Transverse colon (tissue), 4 donors: Measurements from ENCODE around the gene GGA1. TPM values are rescaled to one million over a fixed set of nuclear protein-coding genes. Genes with fewer than 3 reads are reported as not detected.
A peak's percentile ranks its signal among the peaks of the same experiment; 100 is the strongest.

ENCODE experiments used
- DNase-seq: peaks from one replicate; pipeline ENCODE4 v3.0.0-alpha.2; 2019
- H3K27ac ChIP-seq, 4 donors: fragments of 200-600 bp; sonication (generic); 2 replicates each; pipeline ENCODE4 v1.5.1; 2016 to 2018; ENCODE audit warnings: inconsistent platforms in 4 of 4
- H3K27me3 ChIP-seq: fragments of 200-600 bp; sonication (generic); 2 replicates; pipeline ENCODE4 v1.5.1; 2017; ENCODE audit warnings: inconsistent platforms
- H3K36me3 ChIP-seq, 4 donors: fragments of 200-600 bp; sonication (generic); 2 replicates each; pipeline ENCODE4 v1.5.1; 2017 to 2019; ENCODE audit warnings: inconsistent platforms in 4 of 4
- H3K4me1 ChIP-seq, 4 donors: fragments of 200-600 bp; sonication (generic); 2 replicates each; pipeline ENCODE4 v1.5.1; 2017 to 2020; ENCODE audit warnings: inconsistent platforms in 4 of 4
- H3K4me3 ChIP-seq, 4 donors: fragments of 200-600 bp; sonication (generic); 1 replicate in 1 of 4; 2 replicates in 3 of 4; pipeline versions ENCODE4 v1.5.1 to v1.6.1; 2017 to 2019; ENCODE audit warnings: inconsistent platforms in 4 of 4
- H3K9me3 ChIP-seq, 2 donors: fragments of 200-600 bp; sonication (generic); 2 replicates each; pipeline ENCODE4 v1.5.1; 2017 to 2019; ENCODE audit warnings: inconsistent platforms in 2 of 2
- EP300 ChIP-seq: sonication (generic); formaldehyde crosslinking; IDR thresholded peaks from one replicate; pipeline ENCODE4 v1.6.1; 2017; ENCODE audit warnings: antibody characterized with exemption, low read depth
- POLR2A ChIP-seq: fragments of 450-650 bp; IDR thresholded peaks from one replicate; pipeline ENCODE4 v1.6.1; 2016; ENCODE audit warnings: antibody characterized with exemption, mild to moderate bottlenecking, moderate library complexity
- POLR2AphosphoS5 ChIP-seq, 3 donors: sonication (generic); formaldehyde crosslinking; IDR thresholded peaks; one replicate each; pipeline ENCODE4 v1.6.1; 2016; ENCODE audit warnings: antibody characterized with exemption in 3 of 3
- WGBS, 2 donors: methylation state at CpG; one replicate each; pipeline ENCODE4 v1.1.5; 2018; ENCODE audit warnings: low coverage in 1 of 2; 5-methylcytosine and 5-hydroxymethylcytosine counted together
- in situ Hi-C, 4 donors: fragments of 200-750 bp; cut with MboI; loops; one replicate each; pipeline versions ENCODE4 v1.15.0 to v1.15.1; 2017; ENCODE audit warnings: low sequenced_read_pairs in 3 of 4, low pct_ligation_motif_present in 1 of 4, low pct_unique_long_range_greater_than_20kb in 1 of 4
- intact Hi-C: fragments of 100-400 bp; cut with DNase I; formaldehyde crosslinking; loops from one replicate; pipeline ENCODE4 v1.15.1; 2023; ENCODE audit warnings: low total_unique reads
- total RNA-seq, 4 donors: library from RNA; depleted of rRNA; stranded (reverse); fragments of >200 nt; gene quantifications; one replicate each; pipeline ENCODE4 v1.1.0, GENCODE V29; 2016
- TF ChIP-seq, protein P1 (sequence below), 5 experiments: fragments of 200-600 bp in 3 of 5; fragments of 450-650 bp in 2 of 5; sonication (generic) in 3 of 5; IDR thresholded peaks; 1 replicate in 2 of 5; 2 replicates in 3 of 5; pipeline ENCODE4 v1.5.1; 2016 to 2017; ENCODE audit warnings: antibody characterized with exemption in 5 of 5, inconsistent platforms in 3 of 5, mild to moderate bottlenecking in 2 of 5, moderate library complexity in 1 of 5

The GGA1 gene
- total RNA-seq, 4 donors from 2014 or later, result 60.1 to 142 (median 73.8) TPM

DNA sequence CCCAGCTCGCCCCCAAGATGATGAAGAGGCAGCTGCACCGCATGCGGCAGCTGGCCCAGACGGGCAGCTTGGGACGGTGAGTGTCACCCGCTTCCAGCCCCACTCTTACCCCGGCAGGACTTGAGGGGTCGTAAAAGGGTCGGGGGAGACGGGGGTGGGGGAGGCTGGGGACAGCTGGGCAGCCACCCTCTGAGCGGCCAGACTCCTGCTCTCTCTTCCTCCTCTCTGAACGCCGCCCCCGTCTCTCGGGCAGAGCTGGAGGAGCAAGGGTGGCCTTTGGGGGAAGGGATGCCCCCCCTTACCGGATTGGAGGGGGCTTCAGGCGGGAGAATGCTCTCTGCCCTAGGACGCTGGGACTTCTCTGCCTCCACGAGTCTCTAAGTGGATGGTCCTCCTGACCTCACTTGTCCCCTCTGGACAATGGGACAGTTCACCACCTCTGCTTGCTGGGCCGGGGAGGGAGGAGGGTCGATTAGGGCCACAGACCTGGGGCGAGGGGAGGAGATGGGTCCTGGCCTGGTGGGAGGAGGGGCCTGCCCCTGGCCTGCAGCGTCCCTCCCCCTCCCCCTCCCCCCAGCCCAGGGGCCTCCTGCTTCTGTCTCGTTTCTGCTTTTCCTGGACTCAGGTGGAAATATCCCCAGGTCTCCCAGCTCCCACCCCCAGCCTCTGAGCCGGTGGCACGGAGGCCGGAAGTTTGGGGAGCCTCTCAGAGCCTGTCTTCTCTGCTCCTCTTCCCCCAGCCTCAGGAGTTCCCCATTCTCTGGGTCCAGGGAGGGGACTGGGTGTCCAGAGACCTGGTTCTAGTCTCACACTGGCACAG, 31.3 kb downstream of the GGA1 start:
- DNase-seq, result peak; percentile 47
- Histone ChIP-seq H3K27me3 (no peaks in the 10 kb centered on the region), H3K4me3 (peak overlapping the region; percentile 61 to 77 (median 72)), H3K36me3 (no peaks in the 10 kb centered on the region), H3K4me1 (peaks cover 51 to 86% (median 71%) of the 10 kb centered on the region in 4 donors), H3K9me3 (no peaks in the 10 kb centered on the region), H3K27ac (peak overlapping the region; percentile 89 to 93 (median 92))
- TF ChIP-seq EP300, result no peak
- intact Hi-C loops, result loop anchor here (10.0 kb wide), 1 partner anchor 155 kb away; no protein-coding TSS in a partner anchor
- in situ Hi-C loops, result loop anchor here in 1 of 4 donors (5.0 kb wide), 1 partner anchor 42 kb away; no protein-coding TSS in a partner anchor
- 2% methylated on average over 17 of the region's 27 CpGs; no CpG with 5 or more reads in 1 of the 2 donors for WGBS, 2 donors

DNA sequence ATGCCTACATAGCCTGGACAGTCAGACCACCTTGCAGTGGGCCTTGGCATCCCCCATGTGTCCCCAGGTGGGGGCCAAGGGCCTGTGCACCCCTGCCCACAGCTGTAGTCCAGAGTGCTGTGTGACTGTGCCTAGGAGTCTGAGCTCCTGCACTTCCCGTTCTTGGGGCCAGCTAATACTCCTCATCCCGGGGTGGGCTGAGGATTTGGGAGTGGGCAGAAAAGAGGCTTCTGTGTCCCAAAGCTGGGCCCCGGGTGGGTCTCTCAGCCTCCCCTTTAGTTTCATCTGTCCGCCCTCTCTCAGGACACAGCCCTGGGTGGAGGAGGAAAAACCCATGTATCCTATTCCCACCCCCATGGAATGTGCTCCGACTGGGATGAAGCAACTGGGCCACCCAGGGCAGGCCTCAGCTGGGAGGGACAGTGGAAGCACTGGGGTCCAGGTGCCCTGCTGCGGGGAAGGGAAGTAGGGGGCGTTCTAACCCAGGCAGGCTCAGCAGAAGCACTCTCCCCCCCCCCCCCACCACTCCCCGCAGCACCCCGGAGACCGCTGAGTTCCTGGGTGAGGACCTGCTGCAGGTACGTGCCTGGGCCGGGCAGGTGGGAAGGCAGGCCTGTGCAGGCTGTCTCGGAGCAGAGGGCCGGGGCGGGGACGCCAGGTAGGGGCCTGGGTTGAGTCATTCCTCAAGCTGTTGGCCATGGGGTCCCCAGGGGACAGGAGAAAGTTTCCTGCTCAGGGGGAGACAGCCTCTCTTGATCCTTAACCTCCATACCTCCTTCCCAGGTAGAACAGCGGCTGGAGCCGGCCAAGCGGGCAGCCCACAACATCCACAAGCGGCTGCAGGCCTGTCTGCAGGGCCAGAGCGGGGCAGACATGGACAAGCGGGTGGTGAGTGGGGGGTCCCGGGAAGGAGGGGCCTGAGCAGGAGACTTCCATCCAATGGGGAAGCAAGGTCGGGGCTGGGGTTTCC, 32.2 kb downstream of the GGA1 start:
- no peaks in the 10 kb centered on the region for H3K36me3 ChIP-seq
- TF ChIP-seq POLR2AphosphoS5 (IDR thresholded peaks at IDR 0.05) (peak in 1 of 3 donors; percentile 10), POLR2A (peak; percentile 25), EP300 (no peak)
- 35% methylated on average over 20 of the region's 24 CpGs; no CpG with 5 or more reads in 1 of the 2 donors for WGBS, 2 donors
- peak overlapping the region; percentile 61 to 77 (median 72) for H3K4me3 ChIP-seq
- in situ Hi-C loops (loop anchor here in 1 of 4 donors (5.0 kb wide), 1 partner anchor 41 kb away; no protein-coding TSS in a partner anchor), intact Hi-C loops (loop anchor here (10.0 kb wide), 1 partner anchor 154 kb away; no protein-coding TSS in a partner anchor)
- H3K9me3 ChIP-seq, result no peaks in the 10 kb centered on the region
- peak; percentile 54 for DNase-seq
- H3K4me1 ChIP-seq, result peaks cover 44 to 77% (median 69%) of the 10 kb centered on the region in 4 donors
- peak overlapping the region; percentile 89 to 93 (median 92) for H3K27ac ChIP-seq
- H3K27me3 ChIP-seq, result no peaks in the 10 kb centered on the region

DNA sequence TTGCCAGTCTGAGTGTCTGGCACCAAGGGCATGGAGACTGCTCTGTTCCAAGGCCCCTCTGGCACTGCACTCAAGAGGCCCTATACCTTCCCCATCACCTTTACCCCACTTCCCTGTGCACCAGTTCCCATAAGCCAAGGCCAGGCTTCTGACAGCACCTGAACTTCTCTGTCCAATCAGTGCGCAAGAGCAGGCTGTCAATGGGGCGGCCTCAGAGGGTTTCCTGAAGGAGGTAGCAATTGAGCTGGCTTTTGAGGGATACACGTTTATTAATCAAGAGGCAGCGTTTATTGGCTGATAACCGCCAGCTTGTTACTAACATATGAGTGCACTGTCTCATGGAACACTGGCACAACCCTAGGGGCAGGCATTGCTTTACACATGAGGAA, 32.9 kb downstream of the GGA1 start:
- H3K4me3 ChIP-seq, result peak overlapping the region in 2 of 4 donors; percentile 76 to 77
- WGBS, 2 donors, result 51% methylated on average over 5 of the region's 5 CpGs; no CpG with 5 or more reads in 1 of the 2 donors
- peak overlapping the region; percentile 89 to 93 (median 92) for H3K27ac ChIP-seq
- no peaks in the 10 kb centered on the region for H3K9me3 ChIP-seq
- in situ Hi-C loops, result loop anchor here in 1 of 4 donors (5.0 kb wide), 1 partner anchor 41 kb away; no protein-coding TSS in a partner anchor
- no peaks in the 10 kb centered on the region for H3K36me3 ChIP-seq
- no peaks in the 10 kb centered on the region for H3K27me3 ChIP-seq
- H3K4me1 ChIP-seq, result peaks cover 39 to 70% (median 63%) of the 10 kb centered on the region in 4 donors
- peak; percentile 78 for DNase-seq
- no peak for TF ChIP-seq EP300
- peak; percentile 55 to 70 (median 59) for TF ChIP-seq POLR2AphosphoS5 (IDR thresholded peaks at IDR 0.05)
- TF ChIP-seq, protein P1, sequence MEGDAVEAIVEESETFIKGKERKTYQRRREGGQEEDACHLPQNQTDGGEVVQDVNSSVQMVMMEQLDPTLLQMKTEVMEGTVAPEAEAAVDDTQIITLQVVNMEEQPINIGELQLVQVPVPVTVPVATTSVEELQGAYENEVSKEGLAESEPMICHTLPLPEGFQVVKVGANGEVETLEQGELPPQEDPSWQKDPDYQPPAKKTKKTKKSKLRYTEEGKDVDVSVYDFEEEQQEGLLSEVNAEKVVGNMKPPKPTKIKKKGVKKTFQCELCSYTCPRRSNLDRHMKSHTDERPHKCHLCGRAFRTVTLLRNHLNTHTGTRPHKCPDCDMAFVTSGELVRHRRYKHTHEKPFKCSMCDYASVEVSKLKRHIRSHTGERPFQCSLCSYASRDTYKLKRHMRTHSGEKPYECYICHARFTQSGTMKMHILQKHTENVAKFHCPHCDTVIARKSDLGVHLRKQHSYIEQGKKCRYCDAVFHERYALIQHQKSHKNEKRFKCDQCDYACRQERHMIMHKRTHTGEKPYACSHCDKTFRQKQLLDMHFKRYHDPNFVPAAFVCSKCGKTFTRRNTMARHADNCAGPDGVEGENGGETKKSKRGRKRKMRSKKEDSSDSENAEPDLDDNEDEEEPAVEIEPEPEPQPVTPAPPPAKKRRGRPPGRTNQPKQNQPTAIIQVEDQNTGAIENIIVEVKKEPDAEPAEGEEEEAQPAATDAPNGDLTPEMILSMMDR (IDR thresholded peaks at IDR 0.05), result no peak
- peak; percentile 49 for TF ChIP-seq POLR2A
- intact Hi-C loops, result loop anchor here (10.0 kb wide), 1 partner anchor 153 kb away; no protein-coding TSS in a partner anchor

DNA sequence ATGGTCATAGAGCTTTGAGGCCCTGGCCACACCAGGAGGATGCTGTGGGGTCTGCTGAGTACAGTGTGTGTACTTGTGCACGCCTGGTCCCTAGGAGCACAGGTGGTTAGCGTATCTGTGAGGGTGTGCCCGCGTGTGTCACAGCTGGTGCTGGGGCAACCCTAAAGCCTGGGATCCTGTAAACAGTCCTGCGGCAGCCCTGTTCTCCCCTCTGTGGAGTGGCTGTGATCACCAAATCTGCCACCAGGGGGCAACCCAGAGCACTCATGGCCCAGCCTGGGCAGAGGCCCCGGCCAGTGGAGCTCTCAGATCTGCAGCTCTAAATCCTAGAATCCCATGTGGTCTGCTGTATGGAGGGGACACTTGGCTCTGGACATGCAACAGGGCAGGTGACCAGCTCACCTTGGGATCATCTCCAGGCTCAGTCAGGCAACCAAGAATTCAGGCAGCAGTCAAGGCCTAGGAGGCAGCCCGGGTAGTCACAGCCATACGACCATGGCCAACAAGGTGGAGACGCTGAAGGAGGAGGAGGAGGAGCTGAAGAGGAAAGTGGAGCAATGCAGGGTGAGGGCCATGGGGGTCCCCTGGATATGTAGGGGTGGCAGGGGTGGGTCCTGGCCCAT, 34.7 kb downstream of the GGA1 start:
- TF ChIP-seq POLR2AphosphoS5 (IDR thresholded peaks at IDR 0.05) (peak in 2 of 3 donors; percentile 41 to 44), POLR2A (no peak), EP300 (no peak)
- TF ChIP-seq, protein P1 (IDR thresholded peaks at IDR 0.05), result peak; percentile 92 to 98 (median 94)
- Histone ChIP-seq H3K4me3 (no peak overlapping the region), H3K4me1 (peaks cover 25 to 52% (median 46%) of the 10 kb centered on the region in 4 donors), H3K27me3 (no peaks in the 10 kb centered on the region), H3K9me3 (no peaks in the 10 kb centered on the region), H3K27ac (peak overlapping the region; percentile 89 to 93 (median 92)), H3K36me3 (no peaks in the 10 kb centered on the region)
- 26% methylated on average over 9 of the region's 9 CpGs; no CpG with 5 or more reads in 1 of the 2 donors for WGBS, 2 donors
- in situ Hi-C loops, result loop anchor here in 1 of 4 donors (5.0 kb wide), 1 partner anchor 39 kb away; no protein-coding TSS in a partner anchor
- DNase-seq, result peak; percentile 93
- intact Hi-C loops, result loop anchor here (1.0 to 10.0 kb wide), 2 partner anchors 39 to 151 kb away; no protein-coding TSS in a partner anchor
